NCI-H510A (cell line): Measurements from ENCODE around the gene FADS1.

Experiments used
- DNase-seq: peaks from one replicate; lab custom pipeline; 2025; lab: John Stamatoyannopoulos, UW

The FADS1 gene

DNA sequence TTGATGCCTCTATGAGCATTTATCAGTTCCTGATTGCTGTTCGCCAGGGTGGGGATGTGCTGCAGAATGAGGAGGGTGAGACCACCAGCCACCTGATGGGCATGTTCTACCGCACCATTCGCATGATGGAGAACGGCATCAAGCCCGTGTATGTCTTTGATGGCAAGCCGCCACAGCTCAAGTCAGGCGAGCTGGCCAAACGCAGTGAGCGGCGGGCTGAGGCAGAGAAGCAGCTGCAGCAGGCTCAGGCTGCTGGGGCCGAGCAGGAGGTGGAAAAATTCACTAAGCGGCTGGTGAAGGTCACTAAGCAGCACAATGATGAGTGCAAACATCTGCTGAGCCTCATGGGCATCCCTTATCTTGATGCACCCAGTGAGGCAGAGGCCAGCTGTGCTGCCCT is 21.3 kb downstream of the FADS1 start:
- DNase-seq: no peak

DNA sequence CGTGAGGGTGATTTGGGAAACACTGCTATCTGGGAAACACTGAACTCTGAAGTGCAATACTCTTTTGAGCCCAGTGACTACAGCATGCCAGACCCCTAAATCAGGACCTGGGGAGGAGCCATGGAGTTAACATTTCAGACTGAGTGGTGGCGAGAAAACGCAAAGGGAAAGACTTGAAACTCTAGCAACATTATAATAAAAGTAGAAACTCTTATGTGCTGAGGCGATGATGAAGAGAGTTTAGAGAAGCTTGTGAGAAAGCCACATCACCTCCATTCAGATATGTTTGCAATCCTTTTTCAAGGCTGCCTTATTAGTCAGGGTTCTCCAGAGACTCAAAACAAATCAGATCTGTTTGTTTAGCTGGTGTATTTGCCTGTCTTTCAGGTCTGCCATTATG is 22.2 kb downstream of the FADS1 start:
- no peak for DNase-seq

DNA sequence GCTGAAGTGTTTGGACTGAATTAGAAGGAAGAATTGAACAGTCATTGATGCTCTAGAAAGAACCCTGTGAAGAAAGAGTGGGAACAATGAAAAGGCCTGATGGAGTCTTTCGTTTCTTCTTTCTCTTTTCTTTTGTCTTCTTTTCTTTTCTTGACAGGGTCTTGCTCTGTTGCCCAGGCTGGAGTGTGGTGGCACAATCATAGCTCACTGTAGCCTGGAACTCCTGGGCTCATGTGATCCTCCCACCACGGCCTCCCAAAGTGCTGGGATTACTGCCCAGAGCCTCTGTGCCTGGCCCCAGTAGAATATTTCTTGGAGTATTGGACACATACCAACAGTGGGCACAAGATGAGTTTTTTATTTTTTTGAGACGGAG is 23.0 kb downstream of the FADS1 start:
- DNase-seq: no peak

DNA sequence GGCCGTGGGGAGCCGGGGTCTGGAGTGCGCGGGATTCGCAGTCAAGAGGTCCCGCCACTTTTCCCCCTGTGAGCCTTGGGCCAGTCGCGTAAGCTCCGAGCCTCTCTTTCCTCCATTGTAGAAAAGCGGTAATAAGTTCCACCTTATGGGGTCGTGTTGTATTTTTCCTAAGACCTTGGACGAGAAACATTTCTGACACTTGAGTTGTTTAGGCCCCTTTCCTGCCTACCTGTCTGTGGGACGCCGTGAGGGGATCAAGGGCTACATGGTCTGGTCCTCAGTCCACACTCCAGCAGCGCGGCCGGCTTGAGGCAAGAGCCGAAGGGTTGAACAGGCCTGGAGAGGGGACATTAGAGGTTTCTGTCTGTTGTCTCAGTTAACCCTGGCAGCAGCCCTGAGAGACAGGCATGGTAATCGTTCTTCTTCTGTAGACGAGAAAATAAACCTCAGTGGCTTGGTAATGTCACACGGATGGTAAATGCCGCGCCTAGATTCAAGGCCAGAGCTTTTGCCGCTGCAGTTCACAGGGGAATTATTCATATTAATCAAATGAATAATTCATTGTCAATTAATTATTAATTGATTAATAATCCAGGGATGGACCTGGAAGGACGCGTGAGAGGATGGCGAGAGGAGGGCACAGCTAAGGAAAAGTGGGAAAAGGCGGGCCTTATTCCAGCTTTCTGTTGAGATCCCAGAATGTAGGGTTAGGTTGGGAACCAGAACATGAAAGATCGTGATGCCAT is 23.5 kb downstream of the FADS1 start:
- DNase-seq: no peak

DNA sequence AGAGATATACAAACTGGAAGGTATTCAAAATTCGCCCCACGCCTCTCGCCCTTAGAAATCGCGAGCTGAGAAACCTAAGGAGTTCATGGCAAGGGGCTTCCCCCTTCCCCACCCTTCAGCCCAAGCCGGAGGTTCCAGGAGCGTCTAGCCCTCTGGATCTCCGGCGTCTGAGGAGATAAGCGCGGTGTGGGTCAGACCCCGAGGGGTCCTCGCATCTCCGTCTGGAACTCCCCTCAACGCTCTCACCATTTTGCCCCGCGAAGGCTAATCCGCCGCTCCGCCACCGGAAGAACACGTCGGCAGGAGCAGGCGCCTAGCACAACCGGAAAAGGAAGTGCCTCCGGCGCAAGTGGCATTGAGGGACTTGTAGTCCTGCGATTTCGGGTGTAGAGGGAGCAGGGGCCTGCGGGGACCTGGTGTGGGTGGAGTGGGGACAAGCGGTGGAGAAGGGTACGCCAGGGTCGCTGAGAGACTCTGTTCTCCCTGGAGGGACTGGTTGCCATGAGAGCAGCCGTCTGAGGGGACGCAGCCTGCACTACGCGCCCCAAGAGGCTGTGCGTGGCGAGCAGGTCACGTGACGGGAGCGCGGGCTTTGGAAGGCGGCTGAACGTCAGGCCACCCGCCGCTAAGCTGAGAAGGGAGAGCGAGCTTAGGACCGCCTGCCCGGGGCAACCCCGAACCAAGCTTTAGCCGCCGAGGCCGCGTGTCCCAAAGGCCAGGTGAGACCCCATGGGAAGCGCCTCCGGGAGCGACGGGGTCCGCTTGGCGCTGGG is 24.3 kb downstream of the FADS1 start, which contains the start of the genes FEN1 and TMEM258:
Gene FEN1 (plus strand): TSS at position 602 of the 773 bp plus-strand sequence. CDS start 2,451 bp downstream, outside the sequence.
Gene TMEM258 (minus strand): TSS at position 290 of the 773 bp plus-strand sequence. CDS start 41 bp downstream, at position 249.
- peak; percentile 84 for DNase-seq

DNA sequence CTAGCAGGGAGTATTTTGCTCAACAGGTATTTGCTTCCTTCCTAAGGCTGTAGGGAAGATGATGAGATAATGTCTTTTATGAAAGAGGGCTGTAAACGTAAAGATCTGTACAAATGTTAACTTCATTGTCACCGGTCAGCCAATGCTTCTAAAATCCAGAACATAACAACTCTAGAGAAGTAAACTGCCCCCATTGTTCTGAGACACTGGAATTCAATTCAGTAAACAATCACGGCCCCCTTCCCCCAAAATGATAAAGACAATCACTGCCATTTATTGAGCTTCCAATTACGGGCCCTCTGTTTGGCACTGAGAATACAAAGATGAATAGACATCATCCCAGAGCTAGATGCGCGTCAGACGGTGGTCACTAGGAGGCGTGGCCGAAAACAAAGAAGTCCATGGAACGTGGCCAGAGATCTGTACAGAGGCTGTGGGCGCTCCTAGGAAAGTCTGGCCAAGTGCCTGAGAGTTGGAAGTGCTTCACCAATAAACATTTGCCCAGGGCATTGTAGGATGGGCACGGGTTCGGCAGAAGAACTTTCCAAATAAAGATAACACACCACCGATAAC is 25.0 kb downstream of the FADS1 start:
- DNase-seq: peak; percentile 69

DNA sequence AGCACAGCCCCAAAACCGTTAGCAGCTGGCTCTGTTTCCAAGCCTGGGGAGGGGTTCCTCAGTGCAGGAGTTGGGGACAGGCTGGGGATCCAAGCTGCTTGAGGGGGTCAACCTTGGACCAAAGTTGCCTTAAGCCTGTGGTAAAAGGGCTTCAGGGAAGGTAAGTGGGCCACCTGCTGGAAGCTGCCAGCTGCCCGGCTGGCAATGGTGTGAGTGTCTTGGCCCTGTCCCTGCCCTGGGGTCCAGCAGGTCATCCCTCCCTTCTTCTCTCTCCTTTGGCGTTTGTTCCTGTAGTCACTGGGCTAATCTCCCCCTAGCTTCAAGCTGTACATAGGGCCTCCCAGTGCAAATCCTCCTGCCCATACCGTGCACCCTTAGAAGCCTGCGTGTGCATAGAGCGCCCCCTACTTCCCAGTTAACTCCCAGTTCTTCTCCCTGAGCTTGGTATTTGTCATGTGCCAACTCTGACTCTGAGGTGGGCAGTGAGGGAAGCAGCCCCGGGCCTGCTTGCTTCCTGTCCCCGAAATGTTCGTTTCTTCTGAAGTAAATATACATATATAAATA is 28.8 kb downstream of the FADS1 start:
- DNase-seq: peak; percentile 28

DNA sequence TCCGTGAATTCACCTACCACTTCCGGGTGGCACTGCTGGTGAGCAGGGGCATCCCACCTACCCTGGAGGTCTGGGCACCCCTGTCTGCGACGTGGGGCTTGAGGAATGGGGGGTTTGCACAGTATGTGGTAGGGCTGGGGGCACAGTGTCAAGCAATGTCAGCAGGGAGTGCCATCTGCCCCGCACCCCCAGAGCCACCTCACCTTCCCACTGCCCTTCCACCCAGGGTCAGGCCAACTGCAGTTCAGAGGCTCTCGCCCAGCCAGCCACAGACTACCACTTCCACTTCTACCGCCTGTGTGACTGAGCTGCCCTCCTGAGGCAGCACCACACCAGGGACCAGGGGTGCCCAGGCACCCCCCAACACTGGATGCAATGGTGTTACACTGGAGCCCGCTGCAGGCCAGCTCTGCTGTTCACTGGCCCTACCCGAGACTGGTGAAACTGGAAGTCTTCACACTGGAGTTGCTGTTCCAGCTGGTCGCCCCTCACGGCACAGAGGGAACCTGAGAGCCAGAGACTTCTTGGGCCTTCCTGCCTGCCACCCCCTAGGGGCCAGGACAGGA is 30.9 kb downstream of the FADS1 start:
- DNase-seq: no peak

DNA sequence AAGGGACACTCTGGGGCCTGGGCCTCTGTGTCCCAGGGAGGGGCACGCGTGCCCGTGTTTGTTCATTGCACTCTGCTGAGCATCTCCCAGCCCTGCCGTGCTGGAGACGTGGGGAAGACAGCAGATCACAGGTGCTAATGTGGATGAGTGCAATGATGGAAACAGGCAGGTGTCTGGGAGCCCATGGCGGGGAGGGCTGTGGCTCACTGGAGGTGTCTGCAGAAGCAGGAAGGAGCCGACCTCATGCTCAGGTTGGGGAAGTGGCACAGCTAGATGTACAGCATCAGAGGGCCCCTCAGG is 32.3 kb downstream of the FADS1 start:
- DNase-seq: no peak

DNA sequence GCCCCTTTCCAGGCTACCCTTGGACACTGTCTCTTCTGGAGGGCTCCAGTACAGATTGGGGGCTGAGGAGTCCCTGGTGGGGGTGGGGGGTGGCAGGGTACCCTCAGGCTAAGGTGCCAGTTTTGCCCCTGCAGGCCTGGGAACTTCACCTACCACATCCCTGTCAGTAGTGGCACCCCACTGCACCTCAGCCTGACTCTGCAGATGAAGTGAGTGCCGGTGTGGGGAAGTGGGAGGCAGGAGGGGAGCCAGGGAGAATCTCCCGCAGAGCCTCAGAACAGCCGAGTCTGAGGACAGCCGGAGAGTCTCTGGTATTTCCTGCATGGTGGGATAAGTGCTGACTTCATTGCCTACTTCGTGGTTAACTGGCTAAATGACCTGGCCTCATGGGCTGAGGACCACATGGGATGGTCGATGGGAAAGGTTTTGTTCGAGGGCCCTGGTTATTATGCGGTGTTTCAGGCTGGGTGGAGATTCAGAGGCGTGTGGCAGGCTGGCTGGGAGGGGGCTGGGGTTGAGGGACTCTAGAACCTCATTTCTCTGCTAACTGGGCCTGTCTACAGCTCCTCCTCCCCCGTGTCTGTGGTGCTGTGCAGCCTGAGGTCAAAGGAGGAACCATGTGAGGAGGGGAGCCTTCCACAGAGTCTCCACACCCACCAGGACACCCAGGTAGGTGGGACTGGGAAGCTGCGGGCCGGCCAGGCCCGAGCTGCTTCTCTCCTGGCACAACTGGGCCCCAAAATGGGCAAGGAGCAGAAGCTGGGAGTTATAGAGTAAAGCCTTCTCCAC is 32.9 kb downstream of the FADS1 start:
- DNase-seq: no peak

DNA sequence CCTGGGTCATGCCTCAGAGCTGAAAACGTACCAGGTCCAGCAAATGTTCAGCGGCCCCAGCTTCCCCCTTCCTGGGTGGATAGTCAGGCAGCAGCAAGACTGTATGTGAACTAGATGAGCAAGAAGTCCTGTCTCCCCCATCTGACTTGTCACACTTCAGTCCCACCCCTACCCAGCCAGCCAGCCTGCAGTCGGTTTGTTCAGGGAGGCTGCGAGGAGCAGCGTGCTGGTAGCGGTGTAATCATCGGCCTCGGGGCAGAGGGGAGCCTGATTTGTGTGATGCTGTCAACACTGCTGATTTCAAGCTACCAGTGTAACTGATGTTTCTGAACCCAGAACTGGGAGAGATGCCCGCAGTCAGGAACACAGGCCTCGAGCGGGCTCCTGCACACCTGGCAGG is 34.0 kb downstream of the FADS1 start:
- no peak for DNase-seq

DNA sequence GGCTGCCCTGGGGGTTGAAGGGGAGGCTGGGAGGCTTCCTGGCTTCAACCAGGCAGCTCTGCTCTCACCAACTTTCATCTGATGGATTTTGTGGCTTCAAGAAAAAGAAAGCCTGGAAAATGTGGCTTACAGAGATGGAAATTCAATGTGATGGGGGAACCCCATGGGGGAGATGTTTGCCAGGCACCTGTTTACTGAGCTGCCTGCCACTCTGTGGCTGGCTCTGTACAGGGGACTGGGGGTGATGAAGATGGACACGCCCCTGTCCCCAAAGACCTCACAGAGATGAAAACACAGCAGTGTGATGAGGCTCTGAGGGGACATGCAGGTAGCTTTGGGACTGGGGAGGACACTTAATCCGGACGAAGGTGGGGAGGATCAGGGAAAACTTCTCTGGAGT is 34.5 kb downstream of the FADS1 start:
- DNase-seq: no peak

DNA sequence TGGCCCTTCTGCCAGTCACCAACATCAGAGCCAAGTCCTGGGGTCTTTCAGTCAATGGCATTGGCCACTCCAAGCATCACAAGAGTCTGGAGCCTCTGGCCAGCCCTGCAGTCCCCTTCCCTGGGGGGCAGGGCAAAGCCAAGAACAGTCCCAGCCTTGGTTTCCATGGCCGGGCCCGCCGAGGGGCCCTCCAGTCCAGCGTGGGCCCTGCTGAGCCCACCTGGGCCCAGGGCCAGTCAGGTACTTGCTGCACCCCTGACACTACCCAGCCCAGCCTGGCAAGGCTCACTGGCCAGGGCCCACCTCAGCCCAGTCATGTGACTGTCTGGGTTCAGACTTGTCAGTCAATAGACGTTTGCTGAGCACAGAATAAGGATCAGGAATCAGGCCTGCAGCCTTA is 35.2 kb downstream of the FADS1 start:
- DNase-seq: no peak

DNA sequence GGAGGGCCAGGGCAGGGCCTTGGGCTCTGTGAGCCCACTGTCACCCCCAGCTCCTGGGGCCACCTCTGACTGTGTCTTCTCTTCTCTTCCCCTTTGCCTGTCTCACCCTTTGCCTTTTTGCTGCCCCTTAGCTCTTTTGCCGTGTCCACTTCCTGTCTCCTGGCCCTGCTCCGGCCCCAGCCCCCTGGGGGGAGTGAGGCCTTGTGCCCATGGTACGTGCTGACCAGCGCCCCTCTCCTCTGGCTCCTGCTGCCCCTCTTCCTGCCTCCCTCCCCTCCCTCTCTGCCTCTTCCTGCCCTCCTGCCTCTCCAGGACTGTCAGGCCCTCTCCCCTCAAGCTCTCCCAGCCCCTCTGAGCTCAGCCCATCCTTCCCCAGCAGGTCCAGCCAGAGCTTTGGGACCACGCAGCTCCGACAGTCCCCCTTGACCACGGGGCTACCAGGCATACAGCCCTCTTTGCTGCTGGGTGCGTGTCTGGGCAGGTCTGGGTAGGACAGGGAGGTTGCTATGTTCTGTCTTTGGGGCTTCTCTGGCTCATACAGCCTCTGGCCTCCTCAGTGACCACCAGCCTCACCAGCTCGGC is 36.1 kb downstream of the FADS1 start:
- no peak for DNase-seq

DNA sequence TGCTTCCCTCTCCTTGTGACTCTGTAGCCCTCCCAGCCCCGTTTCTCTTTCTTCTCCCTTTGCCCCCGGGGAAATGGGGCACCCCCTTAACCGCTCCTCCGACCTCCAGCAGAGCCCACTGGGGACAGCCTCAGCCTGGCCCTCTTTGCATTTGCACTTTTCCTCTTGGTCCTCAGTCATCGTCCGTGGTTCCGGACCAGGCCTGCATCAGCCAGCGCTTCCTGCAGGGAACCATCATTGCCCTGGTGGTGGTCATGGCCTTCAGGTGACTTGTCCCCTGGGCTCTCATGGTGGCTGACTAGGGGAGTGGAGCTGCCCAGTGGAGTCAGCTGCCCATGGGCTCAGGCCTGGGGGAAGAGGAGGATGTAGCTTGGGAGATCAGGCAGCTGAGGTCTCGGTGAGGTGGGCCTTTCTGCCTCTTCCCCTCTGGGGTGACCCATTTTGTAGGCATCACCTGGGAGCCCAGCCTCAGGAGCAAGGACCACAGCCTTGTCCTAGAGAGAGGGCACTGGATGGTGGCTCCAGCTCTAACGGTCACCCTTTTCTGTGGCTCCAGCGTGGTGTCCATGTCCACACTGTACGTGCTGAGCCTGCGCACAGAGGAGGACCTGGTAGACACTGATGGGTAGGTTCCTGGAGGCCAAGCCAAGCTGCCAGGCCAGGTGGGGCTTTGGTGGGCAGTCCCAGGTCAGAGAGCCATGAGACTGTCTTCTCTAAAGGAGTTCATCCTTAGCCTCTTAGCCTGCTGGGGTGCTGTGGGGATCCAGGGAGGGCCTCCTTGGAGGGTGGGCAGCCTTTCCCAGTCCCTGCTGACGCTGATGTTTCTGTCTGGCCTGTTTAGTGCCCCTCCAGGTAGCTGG is 36.9 kb downstream of the FADS1 start:
- DNase-seq: no peak

DNA sequence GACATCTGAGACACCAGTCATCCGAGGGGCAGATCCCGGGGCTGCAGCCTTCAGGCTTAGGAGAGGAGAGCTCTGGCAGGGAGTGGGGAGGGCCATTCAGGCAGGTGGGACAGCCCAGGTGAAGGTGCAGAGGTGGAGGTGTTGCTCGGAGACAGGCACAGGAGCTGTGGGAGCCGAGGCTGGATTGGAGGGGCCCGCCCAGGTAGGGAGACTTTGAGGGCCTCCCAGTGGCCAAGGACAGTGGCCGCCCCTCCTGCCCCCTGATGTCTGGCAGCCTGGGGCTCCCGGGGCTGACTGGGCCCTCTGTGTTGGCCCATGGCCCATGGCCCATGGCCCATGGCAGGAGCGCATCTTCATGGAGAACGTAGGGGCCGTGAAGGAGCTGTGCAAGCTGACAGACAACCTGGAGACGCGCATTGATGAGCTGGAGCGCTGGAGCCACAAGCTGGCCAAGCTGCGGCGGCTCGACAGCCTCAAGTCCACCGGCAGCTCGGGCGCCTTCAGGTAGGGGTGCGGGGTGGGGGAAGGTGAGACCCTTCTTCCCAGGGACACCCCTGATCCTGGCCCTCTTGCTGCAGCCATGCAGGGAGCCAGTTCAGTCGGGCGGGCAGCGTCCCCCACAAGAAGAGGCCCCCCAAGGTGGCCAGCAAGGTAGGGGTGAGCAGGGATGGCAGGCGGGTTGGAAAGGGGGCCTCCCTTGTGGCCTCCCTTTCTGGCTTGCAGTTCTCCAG is 37.7 kb downstream of the FADS1 start:
- DNase-seq: no peak

DNA sequence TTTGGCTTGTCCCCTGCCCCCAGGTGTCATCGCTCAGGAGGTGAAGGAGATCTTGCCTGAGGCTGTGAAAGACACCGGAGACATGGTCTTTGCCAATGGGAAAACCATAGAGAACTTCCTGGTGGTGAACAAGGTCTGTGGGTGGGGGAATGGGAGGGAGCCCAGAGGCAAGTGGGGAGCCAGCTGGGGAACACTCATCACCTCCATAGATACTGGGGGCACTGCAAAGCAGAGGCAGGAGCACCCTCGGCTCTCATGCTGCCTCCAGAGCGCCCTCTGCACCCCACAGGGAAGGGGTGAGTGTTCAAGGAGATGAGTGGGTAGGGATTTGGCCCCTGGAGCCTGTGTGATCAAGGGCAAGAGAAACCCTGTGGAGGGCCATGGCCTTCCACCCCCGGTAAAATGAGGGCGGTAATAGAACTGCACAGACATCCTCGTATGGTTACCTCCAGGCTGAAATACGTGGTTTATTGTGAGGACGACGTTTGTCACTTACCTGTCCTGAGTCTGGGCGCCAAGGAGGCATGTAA is 38.4 kb downstream of the FADS1 start:
- no peak for DNase-seq

DNA sequence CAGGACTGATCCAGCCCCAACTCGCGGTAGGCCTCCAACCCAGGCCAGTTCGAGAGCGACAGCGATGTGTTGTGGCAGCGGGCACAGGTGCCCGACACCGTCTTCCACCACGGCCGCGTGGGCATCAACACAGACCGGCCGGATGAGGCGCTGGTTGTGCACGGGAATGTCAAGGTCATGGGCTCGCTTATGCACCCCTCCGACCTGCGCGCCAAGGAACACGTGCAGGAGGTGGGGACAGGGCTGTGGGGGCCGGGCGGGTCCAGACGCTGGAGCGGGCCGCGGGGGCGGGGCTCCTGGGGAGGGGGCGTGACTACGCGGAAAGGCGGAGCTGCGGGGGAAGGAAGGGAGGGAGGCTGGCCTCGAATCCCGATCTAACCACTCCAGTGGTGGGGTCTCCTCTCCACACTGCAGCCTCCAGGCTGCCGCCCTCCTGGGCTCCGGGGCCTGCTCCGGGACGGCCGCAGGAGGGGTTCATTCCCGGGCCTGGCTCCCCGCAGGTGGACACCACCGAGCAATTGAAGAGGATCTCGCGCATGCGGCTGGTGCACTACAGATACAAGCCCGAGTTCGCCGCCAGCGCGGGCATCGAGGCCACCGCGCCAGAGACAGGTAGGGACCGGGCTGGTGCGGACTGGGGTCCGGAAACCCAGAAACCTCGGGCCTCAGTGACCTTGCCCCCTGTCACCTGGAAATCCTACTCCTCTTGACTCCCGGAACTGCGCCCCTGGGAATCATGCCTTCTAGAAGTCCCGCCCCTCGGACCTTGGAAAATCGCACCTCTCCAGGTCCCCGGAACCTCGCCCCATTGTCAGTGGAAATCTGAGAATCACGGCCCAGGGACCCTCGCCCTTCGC is 39.3 kb downstream of the FADS1 start:
- no peak for DNase-seq
